Measurements from ENCODE around the gene MYH11.
"Not testable (repeated sequence)": the region's sequence is repeated elsewhere in the genome, so short reads cannot be mapped to it uniquely, and the experiment has no call there.

MYH11 gene

GRCh38 chr16:15874745-15875314 is 18.0 kb upstream of the MYH11 start:
- peak; percentile 5 for DNase-seq

- no peak for DNase-seq
Measured at GRCh38 chr16:15873737-15874136, 16.9 kb upstream of the MYH11 start.

- DNase-seq: no peak
Measured at GRCh38 chr16:15873301-15873700, 16.5 kb upstream of the MYH11 start.

- DNase-seq: no peak
Measured at GRCh38 chr16:15870011-15870410, 13.2 kb upstream of the MYH11 start.

- no peak for DNase-seq
Measured at GRCh38 chr16:15866451-15866850, 9.6 kb upstream of the MYH11 start.

- no peak for DNase-seq
Measured at GRCh38 chr16:15865742-15866141, 8.9 kb upstream of the MYH11 start.

- no peak for DNase-seq
Measured at GRCh38 chr16:15864939-15865338, 8.1 kb upstream of the MYH11 start.

- DNase-seq: no peak
Measured at GRCh38 chr16:15861996-15862395, 5.2 kb upstream of the MYH11 start.

- no peak for DNase-seq
Measured at GRCh38 chr16:15858921-15859668, 2.3 kb upstream of the MYH11 start.

GRCh38 chr16:15857724-15858560 is 1.1 kb upstream of the MYH11 start:
- DNase-seq: no peak

GRCh38 chr16:15856182-15856581 is 646 bp downstream of the MYH11 start:
- DNase-seq: no peak

- DNase-seq: no peak
Measured at GRCh38 chr16:15855704-15856003, 1.2 kb downstream of the MYH11 start.

GRCh38 chr16:15854906-15855703 is 1.7 kb downstream of the MYH11 start:
- no peak for DNase-seq

GRCh38 chr16:15854061-15854460 is 2.8 kb downstream of the MYH11 start:
- no peak for DNase-seq

- DNase-seq: no peak
Measured at GRCh38 chr16:15853021-15853420, 3.8 kb downstream of the MYH11 start.

GRCh38 chr16:15850555-15850954 is 6.3 kb downstream of the MYH11 start:
- DNase-seq: not testable (repeated sequence)

- no peak for DNase-seq
Measured at GRCh38 chr16:15849209-15849981, 7.4 kb downstream of the MYH11 start.

GRCh38 chr16:15847611-15848175 is 9.1 kb downstream of the MYH11 start:
- no peak for DNase-seq

- no peak for DNase-seq
Measured at GRCh38 chr16:15846510-15846909, 10.3 kb downstream of the MYH11 start.

- DNase-seq: no peak
Measured at GRCh38 chr16:15843635-15844279, 13.1 kb downstream of the MYH11 start.

- not testable (repeated sequence) for DNase-seq
Measured at GRCh38 chr16:15839204-15839603, 17.6 kb downstream of the MYH11 start.

- no peak for DNase-seq
Measured at GRCh38 chr16:15837761-15838160, 19.1 kb downstream of the MYH11 start.

Measured in NCI-H1092 treated with DMSO at 0.1 percent for 48 hours (cell line).